ENCODE results near the gene PPRC1.

PPRC1 gene

DNA sequence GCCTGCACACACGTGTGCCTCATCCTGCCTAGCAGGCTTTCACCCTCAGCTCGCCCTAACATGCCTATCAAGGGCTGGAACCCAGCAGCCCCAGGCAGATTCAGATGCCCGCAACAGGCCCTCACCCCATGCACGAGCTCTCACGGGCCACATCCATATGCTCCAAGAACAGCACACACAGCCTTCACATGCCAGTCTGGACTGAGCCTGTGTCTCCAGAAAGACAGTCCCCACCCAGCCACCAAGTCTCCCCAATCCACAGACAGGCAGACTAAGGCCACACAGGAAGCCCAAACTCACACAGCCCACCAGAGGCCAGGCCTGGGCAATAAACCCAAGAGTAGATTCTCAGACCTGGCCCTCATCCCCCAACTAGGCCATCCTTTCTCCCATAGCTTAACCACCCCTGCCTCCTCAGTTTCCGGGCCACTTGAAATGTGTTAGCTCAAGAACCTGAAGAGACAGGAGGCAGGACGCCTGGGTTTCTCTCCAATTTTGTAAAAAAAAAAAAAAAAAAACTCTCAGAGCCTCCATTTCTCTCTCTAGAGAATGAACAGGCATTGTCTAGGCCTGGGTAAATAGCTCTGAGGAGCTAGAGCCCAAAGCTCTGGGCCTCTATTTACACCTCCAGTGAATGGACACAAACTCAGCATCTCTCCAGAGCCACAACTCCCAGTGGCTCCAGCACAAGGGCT is 19.4 kb upstream of the PPRC1 start:
- peak overlapping the region; percentile 92 for H3K27ac Mint-ChIP-seq
- H3K4me1 Mint-ChIP-seq (ENCODE audit: low read depth) = peaks cover 51% of the 10 kb centered on the region
- H3K27me3 Mint-ChIP-seq = no peaks in the 10 kb centered on the region
- no peaks in the 10 kb centered on the region for H3K9me3 Mint-ChIP-seq
- no peak for DNase-seq
- peak overlapping the region; percentile 82 for H3K4me3 Mint-ChIP-seq
- peaks cover 54% of the 10 kb centered on the region for H3K36me3 Mint-ChIP-seq (ENCODE audit: low read depth)

DNA sequence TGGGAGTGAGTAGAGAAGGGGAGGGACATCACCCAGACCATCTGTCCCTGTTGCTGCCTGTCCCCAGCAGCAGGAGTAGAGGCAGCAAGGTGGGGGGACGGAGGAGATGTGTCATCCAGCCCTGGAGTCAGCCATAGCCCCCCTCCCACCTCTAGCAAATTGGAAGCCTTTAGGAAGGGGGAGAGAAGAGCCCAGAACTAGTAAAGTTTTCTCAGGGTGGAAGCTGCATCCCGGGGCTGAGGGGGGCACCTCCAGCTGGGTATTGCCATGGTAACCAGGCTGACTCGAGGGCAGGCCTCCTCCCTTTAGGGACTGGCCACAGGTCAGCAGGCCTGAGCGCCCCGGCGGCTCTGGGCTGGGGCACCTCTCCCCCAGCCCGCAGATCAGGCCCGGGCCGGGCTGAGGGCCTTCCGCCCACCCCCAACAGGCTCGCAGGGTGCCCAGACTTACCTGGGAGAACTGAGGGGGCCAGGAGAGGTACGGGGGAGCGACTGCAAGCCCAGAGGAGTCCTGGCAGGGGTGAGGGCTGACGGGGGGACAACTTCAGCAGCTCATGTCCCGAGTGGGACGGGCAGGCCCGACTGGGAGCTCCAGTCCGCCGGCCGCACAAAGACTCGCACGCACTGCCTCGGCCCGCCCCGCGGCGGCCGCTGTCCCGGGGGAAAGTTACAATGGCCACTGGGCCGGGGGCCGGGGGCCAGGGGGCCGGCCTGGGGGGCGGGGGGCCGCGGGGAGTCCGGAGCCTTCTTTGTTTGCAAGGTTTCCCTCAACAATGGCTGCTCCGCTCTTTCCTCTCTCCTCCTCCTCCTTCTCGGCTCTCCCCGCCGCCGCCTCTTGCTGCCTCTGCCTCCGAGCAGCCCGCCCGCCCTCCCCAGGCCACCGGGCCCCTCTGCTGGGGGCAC is 18.6 kb upstream of the PPRC1 start:
- Mint-ChIP-seq H3K4me1 (ENCODE audit: low read depth) (peaks cover 57% of the 10 kb centered on the region), H3K36me3 (ENCODE audit: low read depth) (peaks cover 46% of the 10 kb centered on the region), H3K9me3 (no peaks in the 10 kb centered on the region), H3K27me3 (no peaks in the 10 kb centered on the region), H3K27ac (peak overlapping the region; percentile 98), H3K4me3 (peak overlapping the region; percentile 82)
- DNase-seq = no peak

DNA sequence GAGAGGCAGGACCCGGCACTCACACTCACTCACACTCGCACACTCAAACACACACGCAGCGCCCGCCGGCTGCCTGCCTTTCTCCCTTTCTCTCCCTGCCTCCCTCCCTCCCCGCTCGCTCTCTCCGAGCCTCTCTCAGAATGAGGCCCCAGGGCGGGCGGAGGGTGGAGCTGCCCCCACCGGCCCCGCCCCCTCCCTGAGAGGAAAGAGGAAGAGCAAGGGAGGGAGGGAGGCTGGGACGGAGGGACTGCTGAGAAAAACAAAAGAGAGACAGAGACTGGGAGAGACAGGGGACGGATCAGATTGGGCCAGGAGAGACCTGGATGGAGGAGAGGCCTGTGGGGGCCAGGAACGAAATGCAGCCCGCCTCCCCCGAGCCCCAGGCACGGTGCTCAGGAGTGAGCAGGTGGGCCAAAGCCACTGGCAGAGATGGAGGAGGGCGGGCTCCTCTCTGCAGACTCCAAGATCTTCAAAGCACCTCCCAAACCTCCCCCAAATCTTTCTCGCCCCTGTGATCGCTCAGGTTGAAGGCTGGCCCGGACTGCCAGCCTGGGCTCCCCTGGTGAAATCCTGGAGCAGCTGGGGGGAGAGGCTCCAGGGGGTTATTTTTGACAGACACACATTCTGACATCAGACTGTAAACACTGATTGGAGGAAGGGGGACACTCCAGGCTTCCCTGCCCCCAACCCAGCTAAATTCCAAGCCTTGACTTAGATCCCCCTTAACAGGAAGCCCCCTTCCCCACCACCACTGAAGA is 17.8 kb upstream of the PPRC1 start:
- H3K36me3 Mint-ChIP-seq (ENCODE audit: low read depth) = peaks cover 44% of the 10 kb centered on the region
- peak overlapping the region; percentile 82 for H3K4me3 Mint-ChIP-seq
- no peaks in the 10 kb centered on the region for H3K27me3 Mint-ChIP-seq
- peak overlapping the region; percentile 98 for H3K27ac Mint-ChIP-seq
- H3K4me1 Mint-ChIP-seq (ENCODE audit: low read depth) = peaks cover 60% of the 10 kb centered on the region
- H3K9me3 Mint-ChIP-seq = no peaks in the 10 kb centered on the region
- DNase-seq = peak; percentile 90

DNA sequence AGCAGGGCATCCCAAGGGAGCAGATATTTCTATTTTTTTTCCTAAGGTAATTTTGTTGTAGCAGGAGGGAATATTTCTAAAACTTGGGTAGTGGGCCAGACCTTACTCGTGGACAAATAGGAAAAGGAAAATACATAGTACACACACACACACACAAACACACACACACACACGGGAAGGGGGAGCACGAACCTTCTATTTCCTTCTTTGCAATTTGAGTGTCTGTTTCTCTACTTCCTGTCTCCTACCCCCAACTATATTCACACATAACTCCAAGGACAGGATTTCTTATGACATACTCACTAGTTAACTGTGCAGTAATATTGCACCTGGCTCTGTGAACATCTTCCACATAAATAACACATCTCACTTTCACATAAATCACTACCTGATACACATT is 17.1 kb upstream of the PPRC1 start:
- peaks cover 37% of the 10 kb centered on the region for H3K36me3 Mint-ChIP-seq (ENCODE audit: low read depth)
- peaks cover 60% of the 10 kb centered on the region for H3K4me1 Mint-ChIP-seq (ENCODE audit: low read depth)
- H3K4me3 Mint-ChIP-seq = peak overlapping the region; percentile 82
- no peaks in the 10 kb centered on the region for H3K9me3 Mint-ChIP-seq
- no peaks in the 10 kb centered on the region for H3K27me3 Mint-ChIP-seq
- peak overlapping the region; percentile 98 for H3K27ac Mint-ChIP-seq
- no peak for DNase-seq

DNA sequence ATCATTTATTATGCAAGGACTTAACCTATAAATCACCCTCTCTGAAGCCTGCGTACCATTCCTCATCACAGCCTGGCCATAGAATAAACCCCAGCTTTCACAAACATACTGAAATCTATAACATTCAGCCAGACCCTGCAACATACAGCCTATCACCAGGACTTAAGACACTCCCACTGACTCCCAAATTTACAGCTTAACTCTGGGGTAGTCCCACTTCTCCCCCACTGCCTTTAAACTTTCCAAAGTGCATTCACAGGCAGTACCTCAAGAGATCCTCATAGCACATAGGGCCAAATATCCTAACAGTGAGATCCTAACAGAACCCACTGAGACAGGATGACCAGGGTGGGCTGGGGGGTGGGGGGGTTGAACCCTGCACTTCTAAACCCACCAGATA is 16.2 kb upstream of the PPRC1 start:
- Mint-ChIP-seq H3K4me3 (peak overlapping the region; percentile 82), H3K4me1 (ENCODE audit: low read depth) (peaks cover 69% of the 10 kb centered on the region), H3K36me3 (ENCODE audit: low read depth) (peaks cover 28% of the 10 kb centered on the region), H3K9me3 (no peaks in the 10 kb centered on the region), H3K27ac (peak overlapping the region; percentile 98), H3K27me3 (no peaks in the 10 kb centered on the region)
- DNase-seq = no peak

DNA sequence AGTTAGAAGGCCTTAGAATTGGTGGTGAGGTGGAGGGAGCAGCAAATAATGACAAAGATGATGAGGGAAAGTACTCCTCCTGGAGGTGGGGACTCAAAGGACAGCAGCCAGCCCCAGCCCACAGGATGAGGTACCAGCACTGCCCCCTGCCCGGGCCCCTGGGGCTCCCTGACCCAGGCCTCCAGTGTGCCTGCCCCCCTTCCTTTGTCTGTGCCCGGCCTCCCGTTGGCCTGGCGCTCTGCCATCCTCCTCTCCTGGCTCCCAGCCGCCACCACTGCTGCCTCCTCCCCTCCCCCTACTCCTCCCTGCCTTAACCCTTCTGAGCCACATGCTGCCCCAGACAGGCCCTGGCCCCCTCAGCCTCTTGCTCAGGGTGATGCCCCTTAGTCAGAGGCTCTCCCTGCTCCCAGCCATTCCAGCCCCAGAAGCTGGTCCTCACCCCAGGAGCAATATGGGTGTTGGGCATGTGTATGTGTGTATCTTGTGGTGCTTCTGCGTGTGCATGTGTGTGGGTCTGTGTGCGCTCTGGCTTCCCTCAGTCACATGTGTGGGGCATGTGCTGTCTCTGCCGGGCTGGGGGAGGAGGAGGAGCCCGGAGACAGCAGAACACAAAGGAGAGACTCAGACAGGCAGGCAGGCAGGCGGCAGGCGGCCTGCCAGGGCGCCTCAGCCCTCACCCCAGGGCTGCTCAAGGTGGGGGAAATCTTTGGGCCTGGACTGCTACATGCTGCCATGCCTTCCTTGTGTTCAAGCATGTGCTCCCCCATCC is 15.3 kb upstream of the PPRC1 start:
- H3K4me1 Mint-ChIP-seq (ENCODE audit: low read depth) = peaks cover 66% of the 10 kb centered on the region
- peak overlapping the region; percentile 98 for H3K27ac Mint-ChIP-seq
- DNase-seq = peak; percentile 78
- H3K9me3 Mint-ChIP-seq = no peaks in the 10 kb centered on the region
- peak overlapping the region; percentile 82 for H3K4me3 Mint-ChIP-seq
- H3K36me3 Mint-ChIP-seq (ENCODE audit: low read depth) = peaks cover 24% of the 10 kb centered on the region
- no peaks in the 10 kb centered on the region for H3K27me3 Mint-ChIP-seq

DNA sequence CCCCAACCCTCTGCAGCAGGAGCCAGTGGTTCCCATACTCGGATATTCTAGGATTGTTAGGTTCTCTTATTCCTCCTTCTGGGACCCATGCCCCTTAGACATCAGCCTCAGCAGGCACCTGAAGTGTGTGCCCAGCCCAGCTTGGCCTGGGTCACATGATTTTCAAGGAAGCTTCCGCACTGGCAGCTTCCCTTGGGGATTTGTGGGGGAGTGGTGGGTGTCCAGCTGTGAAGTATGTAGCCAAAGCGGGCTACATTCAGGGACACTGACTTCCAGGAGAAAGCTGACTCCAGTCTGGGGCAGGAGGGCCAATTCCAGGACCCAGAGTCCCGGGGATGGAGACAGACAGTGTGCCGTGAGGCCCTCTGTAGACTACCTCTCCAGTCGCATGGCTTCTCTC is 14.0 kb upstream of the PPRC1 start:
- DNase-seq = peak; percentile 55
- H3K27me3 Mint-ChIP-seq = no peaks in the 10 kb centered on the region
- peak overlapping the region; percentile 98 for H3K27ac Mint-ChIP-seq
- peak overlapping the region; percentile 82 for H3K4me3 Mint-ChIP-seq
- H3K9me3 Mint-ChIP-seq = no peaks in the 10 kb centered on the region
- peaks cover 58% of the 10 kb centered on the region for H3K4me1 Mint-ChIP-seq (ENCODE audit: low read depth)
- H3K36me3 Mint-ChIP-seq (ENCODE audit: low read depth) = peaks cover 12% of the 10 kb centered on the region

DNA sequence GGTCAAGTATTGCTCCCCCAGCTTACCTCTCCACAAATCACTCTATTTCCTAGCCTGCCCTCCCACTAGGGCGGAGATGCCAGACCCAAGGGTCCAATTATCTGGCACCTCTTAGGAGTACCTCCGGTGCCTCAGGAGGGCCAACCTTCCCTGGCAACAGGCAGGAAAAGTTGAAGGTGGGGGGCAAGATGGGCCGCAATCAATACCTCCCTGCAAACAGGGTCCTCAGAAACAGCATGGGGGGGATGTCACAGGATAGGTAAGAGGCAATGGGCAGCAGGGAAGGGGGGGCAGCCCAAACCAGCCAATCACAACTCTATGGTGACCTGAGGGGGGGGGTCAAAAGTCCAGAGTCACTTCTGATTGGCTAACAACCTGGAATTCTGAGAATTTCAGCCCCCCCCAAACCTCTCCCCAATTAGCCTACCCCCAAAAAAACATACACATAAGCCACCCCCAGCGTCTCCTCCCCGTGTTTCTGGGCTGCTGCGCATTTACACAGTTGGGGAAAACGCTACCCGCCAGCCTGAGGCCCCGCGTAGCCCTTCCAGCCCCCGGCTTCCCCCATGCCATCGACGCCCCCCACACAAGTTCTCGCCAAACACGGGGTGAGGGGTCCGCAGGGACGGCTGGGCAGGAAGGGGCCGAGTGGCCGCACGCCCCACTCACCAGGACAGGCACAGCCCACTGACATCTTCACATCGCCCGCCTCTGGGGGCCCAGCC is 13.3 kb upstream of the PPRC1 start:
- Mint-ChIP-seq H3K36me3 (ENCODE audit: low read depth) (peaks cover 11% of the 10 kb centered on the region), H3K27me3 (no peaks in the 10 kb centered on the region), H3K9me3 (no peaks in the 10 kb centered on the region), H3K4me1 (ENCODE audit: low read depth) (peaks cover 58% of the 10 kb centered on the region), H3K27ac (peak overlapping the region; percentile 98), H3K4me3 (peak overlapping the region; percentile 82)
- peak; percentile 74 for DNase-seq

DNA sequence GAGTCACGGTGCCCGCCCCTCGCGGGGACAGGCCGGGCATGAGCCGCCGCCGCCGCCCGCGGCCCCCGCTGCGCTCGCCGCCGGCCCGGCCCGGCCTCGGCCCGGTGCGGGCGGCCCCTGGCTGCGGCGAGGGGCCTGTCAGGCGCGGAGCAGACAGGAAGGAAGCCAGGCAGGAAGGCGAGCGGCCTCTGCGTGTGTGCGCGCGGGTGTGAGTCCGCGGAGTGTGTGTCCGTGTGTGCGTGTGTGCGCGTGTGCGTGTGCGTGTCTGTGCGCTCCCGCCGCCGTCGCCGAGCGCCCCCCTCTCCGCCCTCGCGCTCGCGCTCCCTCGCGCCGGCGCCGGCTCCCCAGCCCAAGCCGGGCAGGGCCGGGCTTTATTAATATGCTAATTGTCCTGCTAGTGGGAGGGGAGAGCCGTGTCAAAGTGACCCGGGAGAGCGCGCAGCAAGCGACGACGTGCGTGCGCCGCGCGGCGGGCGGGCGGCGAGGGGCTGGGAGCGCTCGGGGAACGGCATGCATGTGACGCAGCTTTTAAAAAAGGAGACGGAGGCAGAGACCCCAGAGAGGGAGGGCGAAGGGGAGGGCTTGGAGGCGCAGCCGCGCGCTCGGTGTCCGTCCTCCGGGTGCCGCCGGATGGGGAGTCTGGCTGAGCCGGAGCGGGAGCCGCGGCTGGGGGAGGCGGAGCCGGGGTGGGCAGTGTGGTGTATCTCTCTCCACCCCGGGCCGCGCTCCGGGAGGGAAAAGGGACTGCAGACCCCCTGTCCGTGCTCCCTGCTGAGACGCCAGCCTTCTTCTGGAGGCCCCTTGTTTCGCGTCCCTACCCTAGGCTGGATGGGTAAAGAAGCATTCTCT is 12.5 kb upstream of the PPRC1 start, which contains the start of gene LDB1:
TSS of gene LDB1 (minus strand) at position 227 of the 849 bp plus-strand sequence. CDS start 258 bp downstream, outside the sequence.
- peak within 1 kb of the TSS; percentile 82 for H3K4me3 Mint-ChIP-seq

DNA sequence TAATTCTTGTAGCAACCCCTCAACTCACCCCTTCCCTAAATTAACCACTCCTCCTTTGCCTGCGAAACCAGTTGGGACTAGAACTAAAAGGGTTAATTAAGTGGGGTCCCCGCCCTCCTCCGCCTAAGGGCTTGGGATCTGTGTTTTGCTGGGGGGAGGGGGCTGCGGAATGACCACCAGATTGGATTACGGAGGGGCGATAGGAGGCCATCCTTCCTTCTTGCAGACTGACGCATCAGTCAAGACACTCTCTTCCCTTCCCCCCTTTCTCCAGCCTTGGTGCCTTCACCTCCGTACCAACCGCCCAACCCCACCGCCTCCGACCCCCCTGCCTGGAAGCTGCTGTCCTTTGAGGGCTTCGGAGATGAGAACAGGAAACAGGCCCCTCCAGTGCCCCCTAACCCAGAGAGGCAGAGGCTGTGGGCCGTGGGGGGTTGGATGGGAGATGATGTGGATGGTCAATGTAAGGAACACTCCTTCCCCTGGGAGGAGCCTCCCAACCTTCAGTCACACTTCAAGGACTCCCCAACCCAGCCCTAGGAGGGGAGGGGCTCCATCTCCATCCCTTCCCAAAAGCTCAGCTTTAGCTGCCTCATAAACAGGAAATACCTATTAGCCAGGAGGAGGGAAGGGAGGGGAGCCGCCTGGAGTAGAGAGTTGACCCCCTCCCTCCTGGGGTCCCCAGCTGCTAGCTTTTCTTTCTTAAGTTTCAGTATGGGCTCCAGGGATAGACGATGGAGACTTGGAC is 11.7 kb upstream of the PPRC1 start:
- H3K27me3 Mint-ChIP-seq = no peaks in the 10 kb centered on the region
- peaks cover 7% of the 10 kb centered on the region for H3K36me3 Mint-ChIP-seq (ENCODE audit: low read depth)
- H3K27ac Mint-ChIP-seq = peak overlapping the region; percentile 90
- DNase-seq = no peak
- H3K4me3 Mint-ChIP-seq = peak overlapping the region; percentile 82
- no peaks in the 10 kb centered on the region for H3K9me3 Mint-ChIP-seq
- H3K4me1 Mint-ChIP-seq (ENCODE audit: low read depth) = peaks cover 45% of the 10 kb centered on the region

More for the DNA sequence above, 12.5 kb upstream of the PPRC1 start, which contains the start of gene LDB1:
- Mint-ChIP-seq H3K27ac (peak within 1 kb of the TSS; percentile 98), H3K9me3 (no peaks in the 10 kb centered on the region), H3K4me1 (ENCODE audit: low read depth) (peaks cover 53% of the 10 kb centered on the region), H3K36me3 (ENCODE audit: low read depth) (peaks cover 7% of the 10 kb centered on the region), H3K27me3 (no peaks in the 10 kb centered on the region)
- peak; percentile 83 for DNase-seq

DNA sequence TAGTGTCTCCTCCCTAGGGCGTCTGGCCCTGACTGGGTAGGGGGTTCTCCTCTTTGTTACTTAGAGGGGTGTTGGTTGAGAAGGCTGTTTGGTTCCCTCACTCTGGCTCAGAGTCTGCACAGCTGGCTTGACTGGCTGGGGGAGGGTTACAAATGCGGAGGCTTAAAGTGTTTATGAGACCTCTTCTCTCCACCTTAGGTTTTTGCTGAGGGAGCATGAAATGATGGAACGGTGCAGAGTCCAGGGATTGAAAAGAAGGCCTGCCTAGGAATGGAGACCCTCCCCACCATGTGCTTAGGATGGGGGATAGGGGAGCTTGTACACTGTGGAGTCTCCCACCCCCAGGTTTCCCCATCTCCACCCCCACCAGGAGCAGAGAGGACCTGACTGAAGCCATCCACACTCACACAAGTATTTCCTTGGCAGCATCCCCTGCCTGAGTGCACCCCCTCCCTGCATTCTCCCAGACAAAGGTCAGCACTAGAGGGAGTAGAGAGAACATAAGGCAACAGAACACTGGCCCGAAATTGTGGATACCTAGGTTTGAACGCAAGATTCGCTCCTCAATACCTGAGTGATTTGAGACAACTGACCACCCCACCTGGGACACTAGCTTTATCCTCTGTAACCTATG is 11.0 kb upstream of the PPRC1 start:
- Mint-ChIP-seq H3K36me3 (ENCODE audit: low read depth) (peaks cover 7% of the 10 kb centered on the region), H3K4me1 (ENCODE audit: low read depth) (peaks cover 38% of the 10 kb centered on the region), H3K27ac (peak overlapping the region; percentile 47), H3K9me3 (no peaks in the 10 kb centered on the region), H3K27me3 (no peaks in the 10 kb centered on the region), H3K4me3 (peak overlapping the region; percentile 82)
- no peak for DNase-seq

DNA sequence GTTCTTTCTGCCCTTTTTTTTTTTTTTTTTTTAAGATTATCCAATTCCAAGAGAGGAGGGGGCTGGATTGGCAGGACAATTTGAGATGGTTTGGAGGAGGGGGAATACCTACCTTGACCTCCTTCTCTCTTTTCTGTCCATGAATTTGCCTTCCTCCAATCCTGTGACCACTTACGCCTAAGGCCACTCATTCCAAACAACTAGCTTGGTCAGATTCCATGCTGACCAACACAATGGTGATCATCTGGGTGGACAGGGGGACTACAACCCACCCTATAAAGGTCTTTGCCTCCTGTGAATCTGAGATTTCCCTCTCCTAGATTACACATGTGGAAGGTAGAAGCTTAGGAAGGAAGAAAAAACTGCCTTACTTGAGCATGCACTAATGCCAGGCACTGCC is 10.4 kb upstream of the PPRC1 start:
- H3K9me3 Mint-ChIP-seq = no peaks in the 10 kb centered on the region

More for the DNA sequence above, 10.4 kb upstream of the PPRC1 start:
- Mint-ChIP-seq H3K36me3 (ENCODE audit: low read depth) (peaks cover 7% of the 10 kb centered on the region), H3K4me1 (ENCODE audit: low read depth) (peaks cover 33% of the 10 kb centered on the region), H3K4me3 (no peak overlapping the region), H3K27me3 (no peaks in the 10 kb centered on the region), H3K27ac (no peak overlapping the region)
- DNase-seq = no peak
